GM12874 (cell line): Measurements from ENCODE around the gene EPHB6.

Source experiments
- TF ChIP-seq, protein P1 (sequence below): IDR thresholded peaks from 2 replicates; pipeline ENCODE4 v1.5.1; 2011; ENCODE audit warnings: low read depth, mild to moderate bottlenecking, control low read depth, low read length, moderate library complexity; ENCODE audit not compliant: insufficient read depth

EPHB6 gene

DNA sequence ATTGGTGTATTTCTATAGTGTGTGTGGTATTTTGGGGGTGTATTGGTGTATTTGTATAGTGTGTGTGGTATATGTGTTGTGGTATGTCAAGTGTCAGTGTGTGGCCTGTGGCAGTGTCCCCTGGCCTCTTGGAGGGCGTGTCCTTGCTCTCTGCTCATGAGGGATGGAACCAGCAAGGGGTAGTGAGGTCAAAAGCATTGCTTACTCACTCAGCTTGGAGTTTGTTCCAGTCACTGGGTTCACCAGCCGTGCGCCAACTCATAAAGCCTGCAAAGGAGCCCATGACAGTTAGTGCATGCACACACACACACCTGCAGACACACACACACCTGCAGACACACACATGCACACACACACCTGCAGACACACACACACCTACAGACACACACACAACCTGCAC is 34.9 kb downstream of the EPHB6 start:
- TF ChIP-seq, protein P1, sequence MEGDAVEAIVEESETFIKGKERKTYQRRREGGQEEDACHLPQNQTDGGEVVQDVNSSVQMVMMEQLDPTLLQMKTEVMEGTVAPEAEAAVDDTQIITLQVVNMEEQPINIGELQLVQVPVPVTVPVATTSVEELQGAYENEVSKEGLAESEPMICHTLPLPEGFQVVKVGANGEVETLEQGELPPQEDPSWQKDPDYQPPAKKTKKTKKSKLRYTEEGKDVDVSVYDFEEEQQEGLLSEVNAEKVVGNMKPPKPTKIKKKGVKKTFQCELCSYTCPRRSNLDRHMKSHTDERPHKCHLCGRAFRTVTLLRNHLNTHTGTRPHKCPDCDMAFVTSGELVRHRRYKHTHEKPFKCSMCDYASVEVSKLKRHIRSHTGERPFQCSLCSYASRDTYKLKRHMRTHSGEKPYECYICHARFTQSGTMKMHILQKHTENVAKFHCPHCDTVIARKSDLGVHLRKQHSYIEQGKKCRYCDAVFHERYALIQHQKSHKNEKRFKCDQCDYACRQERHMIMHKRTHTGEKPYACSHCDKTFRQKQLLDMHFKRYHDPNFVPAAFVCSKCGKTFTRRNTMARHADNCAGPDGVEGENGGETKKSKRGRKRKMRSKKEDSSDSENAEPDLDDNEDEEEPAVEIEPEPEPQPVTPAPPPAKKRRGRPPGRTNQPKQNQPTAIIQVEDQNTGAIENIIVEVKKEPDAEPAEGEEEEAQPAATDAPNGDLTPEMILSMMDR: no peak

GRCh38 chr7:142890874-142891485 is 36.1 kb downstream of the EPHB6 start:
- TF ChIP-seq, protein P1: no peak

GRCh38 chr7:142891490-142892082 is 36.7 kb downstream of the EPHB6 start:
- TF ChIP-seq, protein P1: no peak

DNA sequence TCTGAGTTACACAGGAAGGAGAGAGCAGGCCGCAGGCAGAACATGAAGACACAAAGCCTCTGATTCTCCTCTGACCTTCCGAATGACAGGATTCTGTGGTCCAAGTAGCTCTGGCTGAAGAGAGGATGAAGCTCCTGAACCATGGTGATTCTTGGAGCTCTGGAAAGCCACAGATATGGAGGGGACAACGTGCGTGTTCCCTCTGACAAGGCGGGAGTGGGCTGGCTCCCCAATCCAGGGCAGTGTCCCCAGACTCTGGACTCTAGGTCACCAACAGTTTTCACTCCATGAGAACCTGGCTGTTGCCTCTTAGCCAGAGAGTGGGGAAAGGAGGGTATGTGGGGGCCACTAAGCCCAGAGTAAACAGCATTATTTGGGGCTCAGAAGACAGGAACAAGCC is 38.1 kb downstream of the EPHB6 start:
- TF ChIP-seq, protein P1: no peak

- TF ChIP-seq, protein P1: no peak
Measured at GRCh38 chr7:142894112-142894984, 39.5 kb downstream of the EPHB6 start.

GRCh38 chr7:142894985-142895593 is 40.2 kb downstream of the EPHB6 start:
- TF ChIP-seq, protein P1: no peak

- TF ChIP-seq, protein P1: no peak
Measured at GRCh38 chr7:142896151-142896550, 41.3 kb downstream of the EPHB6 start.
